HepG2 (cell line): ENCODE results near the gene AAMP. TPM values are rescaled to one million over a fixed set of nuclear protein-coding genes. Genes with fewer than 3 reads are reported as not detected.

Source experiments
- AGO2 ChIP-seq: fragments of 200-400 bp; formaldehyde crosslinking; optimal IDR thresholded peaks from 2 replicates; pipeline ENCODE3; 2017; ENCODE audit warnings: mild to moderate bottlenecking, low read depth, low read length, moderate library complexity
- AKAP8 ChIP-seq: sonication (generic); formaldehyde crosslinking; IDR thresholded peaks from 2 replicates; pipeline ENCODE4 v1.5.1; 2020; ENCODE audit warnings: mild to moderate bottlenecking, missing genetic modification reagents
- ARHGAP35 ChIP-seq: sonication (generic); formaldehyde crosslinking; IDR thresholded peaks from 2 replicates; pipeline ENCODE4 v1.9.0; 2022; ENCODE audit warnings: mild to moderate bottlenecking, inconsistent platforms, moderate library complexity, missing genetic modification reagents, borderline replicate concordance
- ARID4A ChIP-seq: sonication (generic); formaldehyde crosslinking; IDR thresholded peaks from 2 replicates; pipeline ENCODE4 v1.5.0; 2020; ENCODE audit warnings: mild to moderate bottlenecking, missing genetic modification reagents, borderline replicate concordance
- ATF4 ChIP-seq, 2 experiments: fragments of 450-650 bp in 1 of 2; sonication (generic) in 1 of 2; formaldehyde crosslinking; IDR thresholded peaks; 2 replicates each; pipeline versions ENCODE4 v1.5.0 to v1.8.0; 2020 to 2022; ENCODE audit warnings: mild to moderate bottlenecking in 1 of 2, missing genetic modification reagents in 1 of 2
- FOXC1 ChIP-seq: sonication (generic); formaldehyde crosslinking; IDR thresholded peaks from 2 replicates; pipeline ENCODE4 v1.8.0; 2022; ENCODE audit warnings: mild to moderate bottlenecking, missing genetic modification reagents, borderline replicate concordance
- GLI4 ChIP-seq: sonication (generic); formaldehyde crosslinking; IDR thresholded peaks from 2 replicates; pipeline ENCODE4 v1.5.1; 2020; ENCODE audit warnings: missing genetic modification reagents, mild to moderate bottlenecking, moderate library complexity, borderline replicate concordance
- MTF2 ChIP-seq: sonication (generic); formaldehyde crosslinking; IDR thresholded peaks from 2 replicates; pipeline ENCODE4 v1.5.0; 2020; ENCODE audit warnings: missing genetic modification reagents, borderline replicate concordance
- NCOR1 ChIP-seq: fragments of 200-600 bp; sonication (generic); IDR thresholded peaks from 2 replicates; pipeline ENCODE4 v1.7.0; 2017; ENCODE audit warnings: antibody characterized with exemption, low read length, borderline replicate concordance
- NKX3-1 ChIP-seq: sonication (generic); formaldehyde crosslinking; IDR thresholded peaks from 2 replicates; pipeline ENCODE4 v1.5.0; 2020; ENCODE audit warnings: missing genetic modification reagents
- RBM39 ChIP-seq: fragments of 200-400 bp; formaldehyde crosslinking; IDR thresholded peaks from one replicate; pipeline ENCODE4 v1.6.1; 2018; ENCODE audit warnings: antibody characterized with exemption, mild to moderate bottlenecking, low read depth, low read length; ENCODE audit not compliant: poor library complexity, severe bottlenecking
- SNAI1 ChIP-seq: sonication (generic); formaldehyde crosslinking; IDR thresholded peaks from 2 replicates; pipeline ENCODE4 v1.5.0; 2020; ENCODE audit warnings: mild to moderate bottlenecking, missing genetic modification reagents, borderline replicate concordance
- SPEN ChIP-seq: sonication (generic); formaldehyde crosslinking; IDR thresholded peaks from 2 replicates; pipeline ENCODE4 v1.5.1; 2020; ENCODE audit warnings: low read depth, mild to moderate bottlenecking, missing genetic modification reagents
- TARDBP ChIP-seq: sonication (generic); formaldehyde crosslinking; IDR thresholded peaks from 2 replicates; pipeline ENCODE4 v1.8.0; 2022; ENCODE audit warnings: mild to moderate bottlenecking, missing genetic modification reagents
- TBX2 ChIP-seq: sonication (generic); formaldehyde crosslinking; IDR thresholded peaks from 2 replicates; pipeline ENCODE4 v1.5.0; 2020; ENCODE audit warnings: missing genetic modification reagents, mild to moderate bottlenecking, borderline replicate concordance
- ZFP91 ChIP-seq: sonication (generic); formaldehyde crosslinking; IDR thresholded peaks from 2 replicates; pipeline ENCODE4 v1.9.0; 2022; ENCODE audit warnings: missing genetic modification reagents, mild to moderate bottlenecking, borderline replicate concordance
- ZFYVE20 ChIP-seq: sonication (generic); formaldehyde crosslinking; IDR thresholded peaks from 2 replicates; pipeline ENCODE4 v1.8.0; 2023; ENCODE audit warnings: low read depth, mild to moderate bottlenecking, moderate library complexity, missing genetic modification reagents, borderline replicate concordance
- ZNF138 ChIP-seq: sonication (generic); formaldehyde crosslinking; IDR thresholded peaks from 2 replicates; pipeline ENCODE4 v1.5.0; 2020; ENCODE audit warnings: mild to moderate bottlenecking, low read depth, missing genetic modification reagents
- ZNF484 ChIP-seq: sonication (generic); formaldehyde crosslinking; IDR thresholded peaks from 2 replicates; pipeline ENCODE4 v1.5.1; 2020; ENCODE audit warnings: mild to moderate bottlenecking, low read depth, missing genetic modification reagents, borderline replicate concordance
- ZNF546 ChIP-seq: sonication (generic); formaldehyde crosslinking; conservative IDR thresholded peaks from 2 replicates; pipeline ENCODE4 v1.8.1; 2023; ENCODE audit warnings: mild to moderate bottlenecking, missing genetic modification reagents
- ZNF616 ChIP-seq: sonication (generic); formaldehyde crosslinking; IDR thresholded peaks from 2 replicates; pipeline ENCODE4 v1.5.0; 2020; ENCODE audit warnings: low read depth, mild to moderate bottlenecking, missing genetic modification reagents
- ZNF747 ChIP-seq: sonication (generic); formaldehyde crosslinking; IDR thresholded peaks from 2 replicates; pipeline ENCODE4 v1.8.1; 2023; ENCODE audit warnings: missing genetic modification reagents, mild to moderate bottlenecking, borderline replicate concordance
- polyA plus RNA-seq, 8 experiments: library from polyadenylated mRNA; depleted of rRNA in 3 of 8; stranded (reverse) in 7 of 8; unstranded in 1 of 8; fragments of >200 nt; fragmentation: Illumina TruSeq in 4 of 8; extraction: Trizol in 4 of 8; gene quantifications; 2 replicates each; pipeline versions ENCODE4 v1.2.1 to v1.2.3, GENCODE V29; 2011 to 2016; ENCODE audit warnings: low read depth in 4 of 8, missing spikeins in 1 of 8, mixed read lengths in 1 of 8; ENCODE audit not compliant: insufficient read depth in 1 of 8
- total RNA-seq, 5 experiments: library from RNA; depleted of rRNA; stranded (reverse); fragments of >200 nt; fragmentation: Illumina TruSeq; extraction: Trizol; gene quantifications; 2 replicates each; pipeline ENCODE4 v1.2.3, GENCODE V29; 2016; ENCODE audit warnings: low read depth in 1 of 5

Gene AAMP
- total and polyA plus RNA-seq, 2 of the 13 experiments (the other 11 are each of a cell fraction or from before 2014, with no cell fraction given): 110 to 186 TPM

GRCh38 chr2:218284106-218284811 lies 14.3 kb upstream of the AAMP start (continued):
- TF ChIP-seq ZNF484 (CRISPR knock-in tag) (no peak), RBM39 (no peak), GLI4 (no peak), TARDBP (CRISPR knock-in tag) (0 out of 2 replicates have a peak, but pooled peaks have one; percentile 37), SNAI1 (CRISPR knock-in tag) (no peak), AKAP8 (CRISPR knock-in tag) (peak; percentile 94), ARHGAP35 (CRISPR knock-in tag) (0 out of 2 replicates have a peak, but pooled peaks have one; percentile 61), ZNF616 (CRISPR knock-in tag) (no peak), ATF4 (CRISPR knock-in tag; IDR thresholded peaks at IDR 0.05) (no peak), ZNF546 (CRISPR knock-in tag) (no peak), ARID4A (peak; percentile 41; the same call in 1 of the 2 replicates), FOXC1 (CRISPR knock-in tag) (no peak), ZFP91 (CRISPR knock-in tag) (0 out of 2 replicates have a peak, but pooled peaks have one; percentile 53), SPEN (peak; percentile 79), ZFYVE20 (CRISPR knock-in tag) (no peak), TBX2 (CRISPR knock-in tag) (0 out of 2 replicates have a peak, but pooled peaks have one; percentile 48), NCOR1 (0 out of 2 replicates have a peak, but pooled peaks have one; percentile 10), ZNF138 (CRISPR knock-in tag) (no peak), AGO2 (peak; percentile 42), ZNF747 (CRISPR knock-in tag) (0 out of 2 replicates have a peak, but pooled peaks have one; percentile 70), NKX3-1 (no peak), MTF2 (CRISPR knock-in tag) (no peak)
